NOMO-1 treated with DMSO at 0.1 percent for 48 hours (cell line): ENCODE measurements around the gene ANKRD13B.
"Not testable (repeated sequence)": the region's sequence is repeated elsewhere in the genome, so short reads cannot be mapped to it uniquely, and the experiment has no call there.

ENCODE experiments used
- DNase-seq: peaks from one replicate; lab custom pipeline; 2025; ENCODE audit not compliant: unreplicated experiment; lab: John Stamatoyannopoulos, UW

Gene ANKRD13B

DNA sequence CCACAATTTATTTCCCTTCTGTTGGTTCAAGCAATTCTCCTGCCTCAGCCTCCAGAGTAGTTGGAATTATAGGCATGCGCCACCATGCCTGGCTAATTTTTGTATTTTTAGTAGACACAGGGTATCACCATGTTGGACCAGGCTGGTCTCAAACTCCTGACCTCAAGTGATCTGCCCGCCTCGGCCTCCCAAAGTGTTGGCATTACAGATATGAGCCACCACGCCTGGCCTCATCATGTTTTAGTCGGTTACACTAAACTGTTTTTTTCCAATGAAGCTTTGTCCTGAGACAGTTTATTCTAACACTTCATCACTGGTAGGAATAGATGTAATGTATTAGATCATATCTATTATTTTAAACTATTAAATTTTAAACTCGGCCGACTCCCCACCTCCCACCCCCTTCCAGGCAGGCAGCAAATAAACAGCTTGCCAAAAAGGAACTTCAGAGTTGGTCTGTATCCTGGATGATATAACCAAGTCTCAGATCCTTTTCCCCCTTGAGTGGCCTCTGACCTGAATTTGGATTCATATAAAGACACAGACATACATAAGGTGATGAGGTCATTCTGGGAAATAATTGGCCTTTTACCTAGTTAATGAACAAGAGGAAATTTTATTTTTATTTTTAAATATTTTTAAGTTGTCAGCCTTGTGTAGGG is 48.2 kb downstream of the ANKRD13B start:
- no peak for DNase-seq

DNA sequence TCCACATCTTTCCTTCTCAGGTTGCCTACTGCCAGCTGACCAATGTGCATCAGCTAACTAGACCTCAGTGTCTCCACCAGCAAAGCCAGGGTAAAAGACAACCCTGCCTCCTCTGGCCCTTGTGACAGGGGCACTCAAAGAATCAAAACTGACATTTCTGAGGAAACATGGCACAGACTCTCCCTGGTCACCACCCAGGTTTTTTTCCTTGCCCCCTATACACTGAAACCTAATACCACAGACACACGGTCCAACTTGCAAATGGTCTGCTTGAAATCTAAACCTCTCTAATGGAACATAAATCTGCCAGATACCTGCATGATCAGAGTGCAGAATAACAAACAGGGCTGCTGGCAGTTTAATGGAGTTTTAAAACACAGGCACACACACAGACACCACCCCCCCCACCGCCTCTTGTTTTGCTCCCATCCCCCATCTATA is 49.3 kb downstream of the ANKRD13B start:
- no peak for DNase-seq

DNA sequence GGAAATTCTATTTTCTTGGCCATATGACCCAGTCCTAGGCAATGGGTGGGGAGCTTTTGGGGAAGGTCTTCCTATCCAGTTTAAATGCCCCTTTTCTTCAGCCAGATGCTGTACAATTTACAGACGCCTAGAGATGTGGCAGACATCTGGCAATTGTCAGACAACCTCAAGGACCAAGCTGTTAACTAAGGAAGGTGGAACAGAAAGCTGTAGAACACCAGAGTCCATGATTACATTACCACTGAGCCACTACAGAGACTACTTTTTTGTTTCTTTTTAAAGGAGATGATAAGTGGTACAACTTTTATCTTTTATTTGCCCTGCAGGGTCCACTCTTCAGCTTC is 50.9 kb downstream of the ANKRD13B start:
- DNase-seq: no peak

DNA sequence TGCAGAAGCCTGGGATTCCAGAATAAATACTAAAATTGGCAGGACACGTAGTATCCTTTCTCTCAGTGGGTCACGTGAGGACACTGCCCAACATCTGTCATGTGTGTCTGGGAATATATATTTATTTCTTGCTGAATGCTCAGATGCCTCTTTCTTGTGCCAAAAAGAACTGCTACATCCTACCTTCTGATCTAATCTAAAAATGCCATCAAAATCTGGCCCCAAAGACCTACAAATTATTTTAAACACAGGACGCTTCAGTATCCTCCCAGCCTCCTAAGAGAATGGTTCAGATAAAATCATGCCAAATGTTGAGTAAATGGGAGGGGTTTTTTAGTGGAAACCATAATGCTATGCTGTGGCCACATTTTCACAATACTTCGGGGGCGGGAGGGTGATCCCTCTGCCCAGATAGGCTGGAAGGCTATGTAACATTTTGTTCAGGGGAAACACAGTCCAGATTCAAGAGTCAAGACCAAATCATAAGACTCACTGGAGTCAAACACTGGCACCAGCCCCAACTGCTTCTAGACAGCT is 52.7 kb downstream of the ANKRD13B start:
- no peak for DNase-seq

DNA sequence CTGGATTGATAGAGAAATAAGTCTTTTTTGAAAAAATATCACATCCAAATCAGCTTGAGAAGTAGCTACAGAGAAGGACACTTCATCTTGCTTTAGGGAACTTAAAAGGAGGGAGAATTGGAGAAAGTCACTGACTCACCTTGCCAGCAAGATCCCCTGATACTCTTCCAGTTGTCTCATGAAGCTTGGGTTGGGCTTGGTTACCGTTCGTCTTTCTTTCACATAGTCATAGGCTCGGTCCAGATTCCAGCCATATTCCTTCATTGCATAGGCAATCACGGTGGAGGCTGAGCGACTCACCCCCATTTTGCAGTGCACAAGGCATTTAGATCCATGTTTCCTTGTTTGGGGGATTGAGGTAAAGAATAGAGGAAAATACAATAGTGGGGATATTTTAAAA is 55.1 kb downstream of the ANKRD13B start:
- no peak for DNase-seq

DNA sequence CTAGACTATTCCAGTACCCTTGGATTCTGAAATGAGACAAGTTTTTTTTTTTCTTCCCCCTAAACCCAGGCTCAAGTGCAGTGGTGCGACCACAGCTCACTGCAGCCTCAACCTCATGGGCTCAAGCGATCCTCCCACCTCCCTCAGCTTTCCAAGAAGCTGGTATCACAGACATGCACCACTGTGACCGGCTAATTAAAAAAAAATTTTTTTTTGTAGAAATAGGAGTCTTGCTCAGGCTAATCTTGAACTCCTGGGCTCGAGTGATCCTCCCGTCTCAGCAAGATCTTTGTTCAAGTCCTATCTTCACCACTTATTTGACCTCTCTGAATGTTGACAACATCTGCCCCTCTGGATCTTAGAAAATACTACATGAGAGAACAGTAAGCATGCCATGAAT is 56.4 kb downstream of the ANKRD13B start:
- DNase-seq: no peak

DNA sequence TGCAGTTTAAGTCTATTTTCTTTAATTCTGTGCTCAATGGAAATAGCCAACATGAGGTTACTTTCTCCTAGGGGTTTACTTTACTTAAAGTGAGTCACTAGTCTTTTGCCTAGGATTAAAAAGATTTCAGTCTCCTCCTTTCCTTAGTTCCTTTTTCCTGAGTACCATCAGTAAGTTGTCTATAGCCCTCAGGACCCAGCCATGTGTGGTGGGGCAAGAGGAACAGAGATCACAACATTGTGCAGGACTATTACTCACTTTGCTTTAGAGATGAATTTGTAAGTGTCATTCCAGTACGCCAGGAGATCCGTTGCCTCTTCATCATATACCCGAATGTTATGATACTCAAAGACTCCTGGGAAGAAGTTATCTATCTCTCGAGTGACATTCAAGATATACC is 57.5 kb downstream of the ANKRD13B start:
- no peak for DNase-seq

DNA sequence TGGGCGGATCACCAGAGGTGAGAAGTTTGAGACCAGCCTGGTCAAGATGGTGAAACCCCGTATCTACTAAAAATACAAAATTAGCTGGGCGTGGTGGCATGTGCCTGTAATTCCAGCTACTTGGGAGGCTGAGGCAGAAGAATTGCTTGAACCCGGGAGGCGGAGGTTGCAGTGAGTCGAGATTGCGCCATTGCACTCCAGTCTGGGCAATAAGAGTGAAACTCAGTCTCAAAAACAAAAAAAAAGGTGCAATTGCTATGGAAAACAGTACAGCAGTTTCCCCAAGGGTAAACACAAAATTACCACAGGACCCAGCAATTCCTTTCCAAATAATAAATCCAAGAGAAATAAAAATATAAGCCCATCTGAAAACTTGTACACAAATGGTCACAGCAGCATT is 59.0 kb downstream of the ANKRD13B start:
- not testable (repeated sequence) for DNase-seq

DNA sequence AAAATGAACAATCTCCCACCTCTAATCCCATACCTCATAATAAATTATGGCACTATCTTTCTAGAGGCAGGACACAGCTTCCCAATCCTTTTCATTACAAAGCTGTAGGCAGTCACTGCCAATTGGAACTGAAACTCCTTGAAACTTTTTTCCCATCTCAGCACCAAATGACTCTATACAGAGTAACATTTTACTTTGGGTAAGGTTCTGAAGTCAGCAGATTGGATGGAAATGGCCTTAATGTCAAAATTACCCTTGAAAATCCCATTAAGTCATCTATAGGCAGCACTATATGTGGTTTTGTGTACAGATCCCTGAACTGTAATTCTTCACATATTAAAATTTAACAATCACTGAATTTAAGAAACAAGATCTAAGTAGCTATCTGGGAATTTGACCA is 60.0 kb downstream of the ANKRD13B start:
- no peak for DNase-seq

DNA sequence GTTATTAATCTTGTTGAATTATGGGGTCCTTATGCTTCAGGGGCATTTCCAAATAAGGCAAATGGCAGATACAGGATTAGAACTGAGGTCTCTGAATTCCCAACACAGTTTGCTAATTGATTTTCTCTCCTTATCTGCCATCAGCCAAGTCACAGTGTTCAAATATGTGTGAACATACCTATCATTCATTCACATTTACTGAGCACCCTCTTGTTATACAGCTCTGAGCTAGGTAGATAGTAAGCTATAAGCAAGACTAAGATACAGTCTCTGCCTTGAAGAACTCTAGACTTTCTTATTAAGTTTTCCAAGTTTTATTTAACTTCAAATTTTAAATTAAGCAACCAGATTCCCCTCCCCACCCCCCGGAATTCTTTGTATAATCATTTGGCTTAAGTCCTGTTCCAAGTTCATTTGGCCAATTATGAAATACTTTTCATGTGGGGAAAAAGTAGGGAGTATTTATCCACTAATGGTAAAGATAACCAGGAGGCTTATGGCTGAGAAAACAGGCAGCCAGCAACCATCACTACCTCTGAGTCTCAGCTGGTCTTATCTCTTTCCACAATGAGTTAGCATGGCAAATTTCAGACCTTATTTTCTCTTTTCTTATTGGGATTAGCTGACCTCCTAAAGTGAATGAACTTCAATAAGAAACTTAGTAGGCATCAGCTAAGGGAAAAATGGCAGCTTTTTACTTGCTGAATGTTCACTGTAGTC is 61.2 kb downstream of the ANKRD13B start:
- DNase-seq: no peak

DNA sequence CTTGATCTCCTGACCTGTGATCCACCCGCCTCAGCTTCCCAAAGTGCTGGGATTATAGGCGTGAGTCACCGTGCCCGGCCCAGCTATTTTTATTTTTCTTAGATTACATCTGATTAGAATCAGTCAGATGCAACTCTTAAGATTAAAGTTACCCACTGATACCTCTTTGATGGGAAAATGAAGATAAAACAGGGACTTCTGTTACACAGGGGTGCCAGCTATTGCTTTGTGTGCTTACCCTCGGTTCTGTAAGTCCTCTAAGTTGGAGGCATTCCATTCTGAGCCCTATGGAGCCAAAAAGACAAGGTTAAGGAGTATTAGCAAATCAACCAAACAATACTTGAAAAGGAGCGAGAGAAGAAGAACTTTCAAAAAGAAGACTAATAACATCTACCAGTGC is 62.4 kb downstream of the ANKRD13B start:
- DNase-seq: no peak

DNA sequence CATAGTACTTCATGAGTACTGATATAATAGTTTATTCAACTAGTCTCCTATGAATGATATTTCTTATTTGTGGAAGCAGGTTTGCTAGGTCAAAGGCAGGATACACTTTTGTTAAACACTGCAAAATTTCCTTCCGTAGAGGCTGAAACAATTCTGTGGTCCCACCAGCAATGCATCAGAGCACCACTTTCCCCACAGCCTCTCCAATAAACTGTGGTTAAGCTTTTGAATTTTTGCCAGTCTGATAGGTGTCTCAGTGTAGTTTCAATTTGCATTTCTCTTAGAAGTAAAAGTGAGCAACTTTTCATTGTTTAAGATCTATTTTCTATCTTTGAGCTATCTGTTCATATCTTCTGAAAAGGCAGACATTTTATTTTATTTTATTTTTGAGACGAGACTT is 66.2 kb downstream of the ANKRD13B start:
- DNase-seq: no peak

DNA sequence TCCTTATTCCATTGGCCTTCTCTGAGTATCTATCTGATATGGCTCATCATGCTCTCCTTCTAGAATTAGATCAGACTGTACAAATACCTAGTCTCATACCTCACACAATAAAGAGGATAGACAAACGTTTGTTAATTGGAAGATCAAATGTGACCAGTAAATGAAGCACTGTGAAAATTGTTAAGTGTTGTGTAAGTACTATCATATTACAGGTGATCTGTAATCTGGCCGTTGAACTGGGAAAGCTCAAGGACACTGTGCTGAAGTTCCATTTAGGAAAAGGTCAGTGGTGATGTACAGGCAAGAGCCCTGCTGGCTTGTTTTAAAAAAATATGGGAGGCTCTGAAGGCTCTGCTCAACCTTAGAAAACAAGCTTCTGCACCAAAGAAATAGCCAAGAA is 68.3 kb downstream of the ANKRD13B start:
- no peak for DNase-seq

DNA sequence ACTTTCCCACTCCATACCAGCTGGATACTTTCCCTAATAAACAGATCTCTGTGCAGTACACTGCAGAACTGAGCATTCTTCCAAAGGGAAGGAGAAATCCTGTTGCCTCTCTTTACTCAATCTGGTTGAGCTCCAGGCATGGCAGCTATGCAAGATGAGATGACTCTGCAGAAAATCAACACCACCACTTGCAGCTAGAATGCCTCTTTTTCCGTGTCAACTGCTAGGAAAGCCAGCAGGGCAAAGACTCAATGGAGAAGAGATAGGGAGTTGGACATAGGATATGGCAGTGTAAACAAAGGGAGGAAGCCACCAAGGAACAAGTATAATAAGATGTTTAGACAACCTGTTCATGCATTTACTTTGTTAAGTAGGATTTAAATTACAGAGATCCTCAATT is 70.2 kb downstream of the ANKRD13B start:
- no peak for DNase-seq
